H9 (cell line): ENCODE measurements around the gene BTN1A1. TPM values are rescaled to one million over a fixed set of nuclear protein-coding genes. Genes with fewer than 3 reads are reported as not detected.

Experiments used
- DNase-seq: peaks from one replicate; pipeline ENCODE4 v3.0.0-alpha.2; 2017
- H2AFZ ChIP-seq: one replicate; pipeline ENCODE4 v1.6.1; 2013; ENCODE audit warnings: mild to moderate bottlenecking, low read length, control low read depth, moderate library complexity
- H2AK5ac ChIP-seq: 2 replicates; pipeline ENCODE4 v1.6.1; 2013; ENCODE audit warnings: low read length, control low read depth, mixed read lengths; ENCODE audit not compliant: insufficient read length
- H2BK120ac ChIP-seq: one replicate; pipeline ENCODE4 v1.6.1; 2013; ENCODE audit warnings: low read depth, mild to moderate bottlenecking, low read length, control low read depth, inconsistent platforms; ENCODE audit not compliant: poor library complexity, severe bottlenecking
- H2BK12ac ChIP-seq: 2 replicates; pipeline ENCODE4 v1.6.1; 2013; ENCODE audit warnings: low read length, control low read depth, mixed read lengths, low read depth; ENCODE audit not compliant: insufficient read length
- H2BK15ac ChIP-seq: 2 replicates; pipeline ENCODE4 v1.6.1; 2013; ENCODE audit warnings: low read depth, low read length, control low read depth
- H2BK20ac ChIP-seq: one replicate; pipeline ENCODE4 v1.6.1; 2013; ENCODE audit warnings: low read depth, mild to moderate bottlenecking, low read length, control low read depth, inconsistent platforms; ENCODE audit not compliant: poor library complexity, severe bottlenecking
- H2BK5ac ChIP-seq: 2 replicates; pipeline ENCODE4 v1.6.1; 2013; ENCODE audit warnings: low read length, control low read depth, mixed read lengths; ENCODE audit not compliant: insufficient read length
- H3K14ac ChIP-seq: 2 replicates; pipeline ENCODE4 v1.6.1; 2013; ENCODE audit warnings: low read length, control low read depth; ENCODE audit not compliant: insufficient read depth
- H3K18ac ChIP-seq: 2 replicates; pipeline ENCODE4 v1.6.1; 2013; ENCODE audit warnings: low read depth, mild to moderate bottlenecking, mixed read lengths, low read length, control low read depth; ENCODE audit not compliant: insufficient read length
- H3K23ac ChIP-seq: 2 replicates; pipeline ENCODE4 v1.6.1; 2013; ENCODE audit warnings: low read length, control low read depth, mixed read lengths, low read depth; ENCODE audit not compliant: insufficient read length
- H3K23me2 ChIP-seq: 2 replicates; pipeline ENCODE4 v1.6.1; 2013; ENCODE audit warnings: low read depth, mild to moderate bottlenecking, mixed read lengths, low read length, control low read depth; ENCODE audit not compliant: insufficient read length, poor library complexity, severe bottlenecking
- H3K27ac ChIP-seq: 2 replicates; pipeline ENCODE4 v1.5.1; 2013; ENCODE audit warnings: low read length, control low read depth, mixed read lengths, low read depth; ENCODE audit not compliant: insufficient read length
- H3K27me3 ChIP-seq: 2 replicates; pipeline ENCODE4 v1.6.1; 2013; ENCODE audit warnings: low read length, control low read depth, inconsistent platforms; ENCODE audit not compliant: insufficient read depth
- H3K4ac ChIP-seq: 2 replicates; pipeline ENCODE4 v1.6.1; 2013; ENCODE audit warnings: low read depth, mild to moderate bottlenecking, control low read depth, inconsistent platforms, low read length, moderate library complexity
- H3K4me1 ChIP-seq: 2 replicates; pipeline ENCODE4 v1.6.1; 2013; ENCODE audit warnings: low read length, control low read depth, inconsistent platforms; ENCODE audit not compliant: insufficient read depth
- H3K4me2 ChIP-seq: 2 replicates; pipeline ENCODE4 v1.6.1; 2013; ENCODE audit warnings: low read length, control low read depth, mixed read lengths; ENCODE audit not compliant: insufficient read length, insufficient read depth
- H3K56ac ChIP-seq: 2 replicates; pipeline ENCODE4 v1.6.1; 2013; ENCODE audit warnings: low read depth, mild to moderate bottlenecking, mixed read lengths, low read length, control low read depth; ENCODE audit not compliant: insufficient read length
- H3K79me1 ChIP-seq: 2 replicates; pipeline ENCODE4 v1.6.1; 2013; ENCODE audit warnings: low read depth, mild to moderate bottlenecking, moderate library complexity, low read length, control low read depth, inconsistent platforms; ENCODE audit not compliant: insufficient read depth, poor library complexity, severe bottlenecking
- H3K79me2 ChIP-seq: 2 replicates; pipeline ENCODE4 v1.6.1; 2013; ENCODE audit warnings: low read length, control low read depth, inconsistent platforms; ENCODE audit not compliant: insufficient read depth
- H3K9ac ChIP-seq: 2 replicates; pipeline ENCODE4 v1.6.1; 2013; ENCODE audit warnings: low read length, control low read depth, mixed read lengths; ENCODE audit not compliant: insufficient read length; ENCODE audit errors: extremely low read depth
- H3K9me3 ChIP-seq: one replicate; pipeline ENCODE4 v1.6.1; 2013; ENCODE audit warnings: low read depth, low read length, inconsistent platforms; ENCODE audit not compliant: control insufficient read depth
- H3T11ph ChIP-seq: one replicate; pipeline ENCODE4 v1.6.1; 2013; ENCODE audit warnings: mild to moderate bottlenecking, low read length, control low read depth, inconsistent platforms
- H4K20me1 ChIP-seq: one replicate; pipeline ENCODE4 v1.6.1; 2013; ENCODE audit not compliant: control insufficient read depth, insufficient read length, insufficient read depth
- H4K5ac ChIP-seq: 2 replicates; pipeline ENCODE4 v1.6.1; 2013; ENCODE audit warnings: low read depth, mild to moderate bottlenecking, mixed read lengths, low read length, control low read depth; ENCODE audit not compliant: insufficient read length
- H4K8ac ChIP-seq: replicated peaks from 2 replicates; pipeline ENCODE4 v1.6.1; 2013; ENCODE audit warnings: low read length, control low read depth, mixed read lengths, low read depth; ENCODE audit not compliant: insufficient read length
- H4K91ac ChIP-seq: 2 replicates; pipeline ENCODE4 v1.6.1; 2013; ENCODE audit warnings: low read depth, mild to moderate bottlenecking, moderate library complexity, mixed read lengths, low read length, control low read depth; ENCODE audit not compliant: insufficient read length
- H3K27ac Mint-ChIP-seq, 3 experiments: 2 replicates in 2 of 3; 3 replicates in 1 of 3; pipeline ENCODE4 v1.8.0; 2020 to 2021; ENCODE audit warnings: mixed read lengths in 3 of 3, mild to moderate bottlenecking in 1 of 3, moderate library complexity in 1 of 3
- H3K27me3 Mint-ChIP-seq: 2 replicates; pipeline ENCODE4 v1.8.0; 2021; ENCODE audit warnings: low read depth, mild to moderate bottlenecking, moderate library complexity, mixed read lengths
- H3K36me3 Mint-ChIP-seq, 3 experiments: 2 replicates in 2 of 3; 3 replicates in 1 of 3; pipeline ENCODE4 v1.8.0; 2020 to 2021; ENCODE audit warnings: low read depth in 3 of 3, mixed read lengths in 3 of 3; ENCODE audit not compliant: insufficient read depth in 1 of 3
- H3K4me1 Mint-ChIP-seq, 2 experiments: 2 replicates each; pipeline ENCODE4 v1.8.0; 2020; ENCODE audit warnings: mixed read lengths in 2 of 2
- H3K4me3 Mint-ChIP-seq, 2 experiments: 2 replicates in 1 of 2; 3 replicates in 1 of 2; pipeline ENCODE4 v1.8.0; 2020 to 2021; ENCODE audit warnings: mild to moderate bottlenecking in 2 of 2, mixed read lengths in 2 of 2, moderate library complexity in 1 of 2
- H3K9me3 Mint-ChIP-seq, 2 experiments: 2 replicates in 1 of 2; 3 replicates in 1 of 2; pipeline ENCODE4 v1.8.0; 2020; ENCODE audit warnings: mild to moderate bottlenecking in 2 of 2, mixed read lengths in 2 of 2, moderate library complexity in 1 of 2
- WGBS: extraction: QIAGEN DNeasy Blood & Tissue Kit; methylation state at CpG from one replicate; pipeline ENCODE4 v1.1.7; 2013; ENCODE audit warnings: missing lambda C conversion rate, low lambda C conversion rate, mixed read lengths; ENCODE audit not compliant: insufficient read length; ENCODE audit errors: extremely low coverage; 5-methylcytosine and 5-hydroxymethylcytosine counted together
- total RNA-seq: library from RNA; stranded (reverse); gene quantifications from 2 replicates; pipeline ENCODE4 v1.2.1, GENCODE V29; 2021
- TF ChIP-seq, protein P1 (sequence below): fragments of 200-600 bp; sonication (generic); conservative IDR thresholded peaks from 3 replicates; pipeline ENCODE4 v1.8.0; 2021; ENCODE audit warnings: antibody characterized with exemption, mild to moderate bottlenecking

BTN1A1 gene
- total RNA-seq, 1 experiment from 2014 or later = 0.15 TPM

DNA sequence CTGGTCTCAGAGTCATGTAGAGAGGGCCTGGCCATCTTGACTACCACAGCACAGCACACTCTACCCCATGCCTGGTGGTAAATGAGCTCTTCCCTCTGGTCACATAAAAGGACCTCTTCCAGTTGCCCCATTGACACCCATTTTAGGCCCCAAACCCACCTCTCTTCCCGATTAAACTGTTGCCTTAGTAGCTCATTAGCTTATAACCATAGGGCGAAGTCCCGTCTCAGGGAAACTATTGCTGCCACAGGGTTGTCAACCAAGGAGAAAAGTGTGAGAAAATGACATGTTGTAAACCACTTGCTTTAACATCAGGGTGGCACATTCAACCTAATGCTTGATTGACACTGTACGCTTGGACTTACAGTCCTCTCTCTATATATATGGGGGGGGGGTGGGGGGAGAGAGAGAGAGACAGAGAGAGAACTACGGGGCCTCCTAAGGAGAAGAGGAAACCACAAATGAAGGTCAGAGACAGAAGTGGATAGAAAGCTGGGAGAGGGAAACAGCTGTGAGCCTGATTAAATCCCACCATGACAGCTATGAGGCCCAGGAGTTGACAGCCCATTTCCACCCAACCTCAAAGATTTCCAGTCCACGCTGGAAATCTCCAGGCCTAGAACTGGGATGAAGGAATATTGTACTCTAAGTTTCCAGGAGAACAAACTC lies 14.9 kb upstream of the BTN1A1 start:
- H3K14ac ChIP-seq = no peak overlapping the region
- no peak overlapping the region for H4K8ac ChIP-seq
- H3K27ac Mint-ChIP-seq = no peak overlapping the region
- no peak overlapping the region for H3K4me2 ChIP-seq
- peaks cover 4 to 13% of the 10 kb centered on the region in 2 experiments; a peak in 4 of 5 replicates for H3K9me3 Mint-ChIP-seq
- no peak for DNase-seq
- H2AK5ac ChIP-seq = no peak overlapping the region
- no peak overlapping the region for H3K23ac ChIP-seq
- H3K79me1 ChIP-seq = no peaks in the 10 kb centered on the region
- H3K9ac ChIP-seq = no peak overlapping the region
- H2BK12ac ChIP-seq = no peak overlapping the region
- H2BK20ac ChIP-seq = no peak overlapping the region
- H3K4me1 ChIP-seq = no peaks in the 10 kb centered on the region
- no peak overlapping the region for H3K4me3 Mint-ChIP-seq
- H3K23me2 ChIP-seq = no peaks in the 10 kb centered on the region
- no peaks in the 10 kb centered on the region for H3K79me2 ChIP-seq
- no peaks in the 10 kb centered on the region; a peak in 1 of 7 replicates for H3K36me3 Mint-ChIP-seq
- H3K27me3 Mint-ChIP-seq = no peaks in the 10 kb centered on the region
- H3K9me3 ChIP-seq = no peaks in the 10 kb centered on the region
- H3K4ac ChIP-seq = no peak overlapping the region
- WGBS = no CpG with 5 or more reads among the region's 6 CpGs
- H3K27ac ChIP-seq = no peak overlapping the region
- H3T11ph ChIP-seq = no peak overlapping the region
- no peak overlapping the region for H2BK15ac ChIP-seq
- no peak overlapping the region for H3K18ac ChIP-seq
- H2BK5ac ChIP-seq = no peak overlapping the region
- H3K27me3 ChIP-seq = no peaks in the 10 kb centered on the region
- TF ChIP-seq, protein P1, sequence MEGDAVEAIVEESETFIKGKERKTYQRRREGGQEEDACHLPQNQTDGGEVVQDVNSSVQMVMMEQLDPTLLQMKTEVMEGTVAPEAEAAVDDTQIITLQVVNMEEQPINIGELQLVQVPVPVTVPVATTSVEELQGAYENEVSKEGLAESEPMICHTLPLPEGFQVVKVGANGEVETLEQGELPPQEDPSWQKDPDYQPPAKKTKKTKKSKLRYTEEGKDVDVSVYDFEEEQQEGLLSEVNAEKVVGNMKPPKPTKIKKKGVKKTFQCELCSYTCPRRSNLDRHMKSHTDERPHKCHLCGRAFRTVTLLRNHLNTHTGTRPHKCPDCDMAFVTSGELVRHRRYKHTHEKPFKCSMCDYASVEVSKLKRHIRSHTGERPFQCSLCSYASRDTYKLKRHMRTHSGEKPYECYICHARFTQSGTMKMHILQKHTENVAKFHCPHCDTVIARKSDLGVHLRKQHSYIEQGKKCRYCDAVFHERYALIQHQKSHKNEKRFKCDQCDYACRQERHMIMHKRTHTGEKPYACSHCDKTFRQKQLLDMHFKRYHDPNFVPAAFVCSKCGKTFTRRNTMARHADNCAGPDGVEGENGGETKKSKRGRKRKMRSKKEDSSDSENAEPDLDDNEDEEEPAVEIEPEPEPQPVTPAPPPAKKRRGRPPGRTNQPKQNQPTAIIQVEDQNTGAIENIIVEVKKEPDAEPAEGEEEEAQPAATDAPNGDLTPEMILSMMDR = no peak
- H3K56ac ChIP-seq = no peak overlapping the region
- no peak overlapping the region for H4K91ac ChIP-seq
- no peaks in the 10 kb centered on the region for H3K4me1 Mint-ChIP-seq
- H2AFZ ChIP-seq = no peak overlapping the region
- no peaks in the 10 kb centered on the region for H4K20me1 ChIP-seq
- H2BK120ac ChIP-seq = no peak overlapping the region
- H4K5ac ChIP-seq = no peak overlapping the region
